CD4-positive, alpha-beta T cell treated with Interleukin-2 at 100 ng/mL for 4 hours (primary cell): ENCODE results near the gene HOXC12.

Experiments used
- DNase-seq: peaks from one replicate; pipeline ENCODE4 v3.0.0-alpha.2; 2020; ENCODE audit warnings: low spot score

HOXC12 gene, protein sequence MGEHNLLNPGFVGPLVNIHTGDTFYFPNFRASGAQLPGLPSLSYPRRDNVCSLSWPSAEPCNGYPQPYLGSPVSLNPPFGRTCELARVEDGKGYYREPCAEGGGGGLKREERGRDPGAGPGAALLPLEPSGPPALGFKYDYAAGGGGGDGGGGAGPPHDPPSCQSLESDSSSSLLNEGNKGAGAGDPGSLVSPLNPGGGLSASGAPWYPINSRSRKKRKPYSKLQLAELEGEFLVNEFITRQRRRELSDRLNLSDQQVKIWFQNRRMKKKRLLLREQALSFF

DNA sequence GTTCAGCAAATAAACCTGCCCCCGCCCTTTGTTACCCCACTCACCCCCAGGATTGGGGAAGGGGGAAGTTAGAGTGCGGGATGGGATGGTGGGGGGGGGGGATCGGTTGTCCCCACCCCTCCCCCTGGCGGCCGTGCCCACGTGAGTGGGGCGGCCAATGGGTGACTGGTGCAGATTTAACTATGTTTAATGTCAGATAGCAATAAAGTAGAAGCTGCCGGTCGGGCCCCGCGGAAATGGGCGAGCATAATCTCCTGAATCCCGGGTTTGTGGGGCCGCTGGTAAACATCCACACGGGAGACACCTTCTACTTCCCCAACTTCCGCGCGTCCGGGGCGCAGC, at the start of gene HOXC12:
Gene HOXC12 (plus strand): TSS at position 210 of the 342 bp plus-strand sequence. CDS start 27 bp downstream, at position 237.
- DNase-seq: no peak

DNA sequence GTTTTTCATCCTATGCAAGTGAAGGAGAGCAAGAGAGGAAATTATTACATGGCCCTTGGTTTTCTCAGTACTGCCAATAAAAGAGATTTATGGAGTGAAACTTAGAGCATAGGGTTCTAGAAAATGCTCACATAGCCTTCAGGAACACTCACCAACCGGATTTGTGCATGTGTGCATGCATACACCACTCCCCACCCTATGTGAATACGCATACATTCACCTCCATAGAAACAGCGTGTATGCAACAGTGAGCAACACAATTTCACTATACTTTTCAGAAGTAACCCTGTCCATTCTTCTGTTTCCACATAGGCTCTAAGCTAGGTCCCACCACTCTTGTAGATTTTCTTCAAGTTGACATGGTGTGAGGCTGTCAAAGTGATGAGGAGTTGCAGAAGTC, 47.6 kb upstream of the HOXC12 start:
- no peak for DNase-seq

DNA sequence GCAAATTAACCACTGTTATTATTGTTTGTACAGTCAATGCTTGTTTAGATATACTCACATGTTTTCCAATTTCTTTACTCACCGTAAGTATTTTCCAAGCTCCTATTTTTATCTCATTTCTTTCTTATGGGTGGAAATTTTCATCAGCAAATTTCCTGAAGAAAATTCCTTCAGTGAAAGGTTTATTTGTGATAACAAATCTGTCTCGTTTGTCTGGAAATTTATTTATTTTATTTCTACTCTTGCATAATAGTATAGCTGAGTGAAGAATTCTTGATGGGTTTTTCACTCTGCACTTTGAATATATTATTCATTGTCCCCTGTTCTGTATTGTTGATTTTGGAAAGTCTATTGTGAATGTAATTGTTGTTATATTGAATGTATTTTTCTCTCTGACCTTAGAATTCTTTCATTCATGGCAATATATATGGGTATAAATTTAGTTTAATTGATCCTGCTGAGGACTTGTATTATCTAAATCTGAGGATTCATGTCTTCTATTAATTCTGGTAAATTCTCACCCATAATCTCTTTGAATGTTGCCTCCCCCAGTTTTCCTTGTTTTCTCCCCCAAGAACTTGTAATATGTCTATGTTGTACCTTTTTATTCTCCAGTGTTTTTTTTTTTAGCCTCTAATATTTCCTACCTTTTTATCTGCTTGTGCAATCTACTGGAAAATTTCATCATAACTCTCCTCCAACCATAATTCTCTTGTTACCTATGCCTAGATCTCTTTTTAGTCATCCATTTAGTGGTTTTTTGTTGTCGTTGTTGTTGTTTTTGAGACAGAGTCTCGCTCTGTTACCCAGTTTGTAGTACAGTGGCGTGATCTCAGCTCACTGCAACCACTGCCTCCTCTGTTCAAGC, 37.7 kb upstream of the HOXC12 start:
- DNase-seq: no peak

DNA sequence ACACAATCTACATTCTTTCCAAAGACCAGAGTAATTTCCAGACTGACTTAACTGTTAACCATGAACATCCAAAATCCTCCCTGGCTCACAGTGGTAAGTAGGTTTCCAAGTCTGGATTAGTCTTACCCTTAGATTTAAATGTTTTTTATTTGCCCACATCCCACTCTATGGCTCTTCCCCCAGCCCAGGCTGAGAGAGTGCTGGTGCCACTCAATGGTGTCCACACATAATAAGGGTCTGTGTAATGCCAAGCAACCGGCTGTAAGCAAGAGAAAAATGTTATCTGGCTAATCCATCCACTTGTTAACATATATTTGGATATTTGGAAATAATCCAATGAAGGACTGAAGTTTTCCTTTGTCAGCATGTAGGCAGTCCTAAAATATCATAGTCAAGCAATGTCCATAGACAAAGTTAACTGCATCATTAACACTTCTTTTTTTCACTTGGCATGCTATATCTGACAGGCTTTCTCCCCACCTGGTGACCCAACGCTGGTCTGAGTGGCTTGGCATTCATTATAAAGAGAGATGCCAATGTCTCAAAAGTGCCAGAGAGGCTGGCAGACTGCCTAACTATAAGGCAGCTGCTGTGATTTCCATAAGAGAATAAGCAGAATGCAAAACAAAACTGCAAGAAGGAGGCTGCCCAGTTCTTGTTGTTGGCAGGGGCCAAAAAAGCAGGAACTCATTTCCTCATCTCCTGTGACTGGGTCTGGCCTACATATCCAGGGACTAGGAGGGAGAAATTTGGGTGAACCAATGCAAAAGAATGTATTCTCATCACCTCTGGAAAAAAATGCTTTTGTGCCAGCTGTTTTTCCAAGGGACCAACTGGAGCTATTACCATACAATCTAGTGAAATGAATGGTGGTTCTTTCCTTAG, 29.9 kb upstream of the HOXC12 start:
- no peak for DNase-seq

DNA sequence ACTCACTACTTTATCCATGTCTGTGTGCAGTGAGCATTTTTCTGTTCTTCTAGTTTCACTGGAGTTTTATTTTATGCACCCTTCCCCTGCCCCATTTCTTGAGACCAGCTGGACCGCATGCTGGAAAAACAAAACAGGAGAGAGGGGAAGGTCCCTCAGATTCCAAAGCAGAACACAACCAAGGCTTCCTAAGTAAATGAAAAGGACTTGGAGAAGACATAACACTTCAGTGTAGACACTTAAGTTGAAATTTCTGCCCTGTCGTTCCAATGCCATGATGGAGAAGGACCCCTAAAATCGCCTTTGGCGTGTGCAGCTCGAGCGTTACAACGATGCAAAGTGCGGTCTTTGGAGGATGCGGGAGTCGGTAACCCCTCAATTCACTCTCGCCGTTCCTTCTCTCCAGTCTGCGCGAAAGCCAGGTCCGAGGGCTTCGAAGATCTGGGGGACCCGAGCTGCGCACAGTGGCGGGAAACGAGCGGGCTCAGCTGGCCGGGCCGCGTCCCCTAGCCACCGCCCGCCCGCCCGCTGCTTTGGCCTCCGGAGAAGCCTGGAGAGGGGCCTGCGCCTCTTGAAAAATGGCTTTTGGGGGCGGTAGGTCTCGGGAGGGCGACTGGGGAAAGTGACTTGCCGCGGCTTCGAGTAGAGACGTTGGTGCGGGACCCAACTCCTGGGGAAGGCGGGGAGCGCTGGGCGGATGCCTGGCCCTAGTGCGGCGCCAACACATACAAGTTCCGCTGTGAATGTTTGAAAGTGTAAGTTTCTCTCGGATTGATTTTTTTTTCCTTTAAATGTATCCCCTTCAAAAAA, 27.3 kb upstream of the HOXC12 start:
- no peak for DNase-seq

DNA sequence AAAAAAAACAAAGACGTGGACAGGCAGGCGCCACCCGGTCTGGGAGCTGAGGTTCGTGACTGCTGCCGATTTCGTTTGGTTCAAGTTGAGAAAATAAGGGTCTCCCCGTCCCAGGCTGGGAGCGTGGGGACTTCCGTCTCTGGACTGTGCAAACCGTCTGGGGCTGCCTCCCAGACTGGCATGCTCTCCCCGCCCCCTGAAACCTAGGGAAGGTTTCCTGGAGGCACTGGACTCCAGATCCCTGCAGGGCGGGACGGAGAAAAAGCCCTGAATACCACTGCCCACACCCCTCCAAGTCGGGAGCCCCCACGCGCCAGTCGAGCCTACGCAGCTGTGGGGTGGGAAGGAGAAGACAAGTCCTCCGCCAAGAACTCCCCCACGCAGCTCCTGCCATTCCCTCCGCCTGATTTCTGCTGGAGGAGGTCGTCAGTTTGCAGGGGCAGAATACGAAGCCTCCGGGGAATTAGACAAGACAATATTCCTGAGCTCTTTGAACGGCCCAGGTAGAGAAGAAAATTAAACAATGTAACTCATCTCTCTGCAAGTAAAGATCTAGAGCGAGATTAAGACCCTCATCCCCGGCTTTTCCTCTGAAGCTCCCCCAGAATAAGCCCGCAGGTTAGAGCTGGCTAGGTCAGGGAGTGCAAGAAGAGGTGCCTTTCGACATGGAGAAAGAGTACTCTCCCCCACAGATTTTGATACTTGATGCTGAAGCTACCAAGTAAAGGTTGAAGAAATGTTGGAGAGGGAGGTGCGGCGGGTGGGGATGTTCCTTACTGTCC, 26.5 kb upstream of the HOXC12 start:
- no peak for DNase-seq

DNA sequence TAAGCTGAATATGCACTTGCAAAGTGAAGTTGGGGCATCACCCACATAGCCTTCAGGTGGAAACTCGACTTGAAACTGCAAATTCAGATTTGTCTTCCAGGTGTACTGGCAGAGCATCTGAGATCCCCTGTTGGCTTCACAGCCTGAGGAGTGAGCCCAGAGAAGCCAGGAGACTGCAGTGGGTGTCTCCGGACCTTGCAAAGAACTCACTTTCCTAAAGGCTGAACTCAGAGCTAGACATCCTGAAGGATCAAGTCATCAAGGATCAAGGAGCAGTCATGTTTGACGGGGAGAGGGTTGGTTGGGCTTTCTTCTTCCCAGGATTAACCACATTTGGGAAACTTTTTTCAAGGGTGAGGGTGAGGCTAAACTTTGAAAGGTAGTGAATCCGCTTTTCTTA, 25.2 kb upstream of the HOXC12 start:
- no peak for DNase-seq

DNA sequence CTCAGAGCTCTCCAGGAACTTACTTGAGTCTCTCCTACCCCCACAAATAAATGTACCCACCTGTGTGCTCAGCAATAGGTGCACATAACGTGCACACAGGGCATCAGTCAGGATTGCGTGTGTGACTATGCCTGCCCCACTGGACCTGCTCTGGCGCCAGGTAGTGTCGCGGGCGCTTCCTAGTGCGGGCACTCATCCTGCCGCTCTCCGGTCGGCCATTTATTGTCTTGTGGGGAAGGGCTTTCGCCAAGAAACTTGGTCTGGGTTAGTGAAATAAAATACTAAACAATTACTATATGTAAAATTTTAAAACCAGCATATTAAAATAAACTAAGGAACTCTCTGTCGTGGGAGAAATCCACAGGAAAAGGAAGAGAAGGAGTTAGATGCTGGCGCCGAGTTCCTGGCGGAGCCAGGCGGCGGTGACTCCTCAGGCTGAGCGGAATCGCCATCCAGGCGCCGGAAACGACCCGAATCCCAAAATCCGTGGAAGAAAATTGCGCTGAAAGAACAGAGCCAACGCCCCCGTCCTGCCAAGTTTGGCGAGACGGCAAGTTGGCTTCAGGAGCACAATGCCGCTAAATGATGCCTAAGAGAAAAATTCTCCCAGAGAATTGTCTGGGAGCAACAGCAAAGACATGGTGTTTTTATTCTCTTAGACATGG, 24.0 kb upstream of the HOXC12 start:
- DNase-seq: no peak

DNA sequence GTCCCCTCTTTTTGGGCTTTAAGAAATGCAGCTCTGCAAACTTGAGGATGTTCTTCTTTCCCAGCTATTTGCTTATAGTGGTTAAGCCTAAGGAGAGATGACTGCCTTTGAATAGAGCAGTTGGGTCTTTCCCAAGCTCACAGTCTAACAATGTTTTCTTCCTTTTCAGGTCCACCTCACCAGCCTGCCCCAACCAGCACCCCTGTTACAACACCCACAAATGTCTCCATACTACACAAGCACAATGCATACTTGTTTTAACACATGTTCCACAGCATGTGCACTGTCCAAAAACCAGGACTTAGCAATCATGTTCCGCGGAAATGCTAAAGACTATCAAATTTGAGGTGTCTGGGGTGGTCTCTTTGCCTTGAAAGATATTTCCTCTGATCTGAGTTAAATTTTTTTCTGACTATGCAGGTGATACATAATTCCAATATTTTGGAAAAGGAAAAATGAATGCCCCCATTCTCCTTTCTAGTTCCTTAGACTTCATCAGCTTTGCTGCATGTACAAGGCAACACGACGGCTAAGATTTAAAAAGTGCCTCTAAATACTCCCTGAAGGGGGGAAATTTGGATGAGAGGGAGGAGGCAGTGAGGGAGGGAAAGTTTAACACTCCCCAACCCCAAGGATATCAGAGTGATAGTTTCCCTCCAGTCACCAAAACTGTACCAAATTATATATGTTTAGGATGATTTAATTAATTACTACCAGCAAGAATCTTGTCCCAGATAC, 22.7 kb upstream of the HOXC12 start:
- DNase-seq: no peak

DNA sequence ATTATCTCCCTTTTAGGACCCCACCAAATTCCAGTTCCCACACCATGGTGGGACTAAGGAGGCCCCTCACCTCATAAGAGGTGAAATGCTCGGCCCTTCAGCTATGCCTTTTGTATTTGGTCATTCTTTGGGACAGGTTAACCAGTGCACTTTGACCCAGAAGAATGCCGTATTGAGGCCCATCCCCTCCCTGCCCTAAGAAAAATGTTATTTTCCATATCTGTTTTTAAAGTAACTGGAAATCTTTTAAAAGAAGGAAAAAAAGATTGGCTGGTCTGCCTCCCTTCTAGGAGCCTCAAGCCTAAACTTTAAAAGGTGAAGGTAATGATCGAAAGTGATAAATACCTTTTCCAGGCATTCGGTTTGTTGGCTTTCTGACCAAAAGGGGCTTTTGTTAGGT, 21.8 kb upstream of the HOXC12 start:
- no peak for DNase-seq

DNA sequence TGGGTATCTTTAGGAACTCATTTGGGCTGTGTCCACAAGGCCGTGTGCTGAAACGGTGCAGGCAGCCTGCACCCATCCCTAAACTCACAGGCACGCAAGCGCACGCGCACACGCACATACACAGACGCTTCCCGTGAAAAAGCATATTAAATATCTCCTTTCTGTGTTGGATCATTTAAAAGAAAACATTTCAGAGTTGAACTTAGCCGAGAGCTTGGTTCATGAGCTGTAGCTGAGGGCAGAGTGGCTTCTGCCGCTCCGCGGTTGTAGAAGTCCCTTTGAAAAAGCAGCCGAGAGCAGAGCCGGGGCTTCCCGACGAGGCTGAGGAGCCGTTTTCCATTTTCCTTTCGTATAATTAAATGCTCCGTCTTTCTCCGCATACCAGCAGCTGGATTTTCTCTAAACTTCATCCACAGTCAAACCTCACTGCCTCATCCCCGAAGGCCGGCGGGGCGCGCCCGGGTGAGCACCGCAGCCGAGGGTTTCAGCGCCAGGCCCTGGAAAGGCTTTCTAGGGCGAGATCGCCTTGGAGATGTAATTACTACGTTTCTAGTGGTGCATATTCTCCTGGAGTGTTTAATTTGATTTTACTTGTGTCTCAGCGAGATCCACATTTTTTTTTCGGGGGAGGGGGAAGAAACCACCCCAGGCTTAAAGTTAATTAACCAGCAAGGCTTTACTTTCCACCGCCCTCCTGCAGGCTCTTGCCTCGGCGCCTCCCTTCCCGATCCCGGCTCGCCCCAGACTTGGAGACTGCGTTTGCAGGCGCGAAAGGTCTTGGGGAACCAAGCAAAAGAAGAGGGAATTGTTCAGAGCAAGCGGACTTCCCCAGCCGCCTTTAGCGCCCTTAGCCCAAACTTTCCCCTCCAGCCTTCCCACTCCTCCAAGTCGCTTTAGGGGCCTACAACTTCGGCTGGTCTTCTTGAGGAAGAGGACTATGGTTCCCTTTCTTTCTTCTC, 19.0 kb upstream of the HOXC12 start:
- DNase-seq: no peak

DNA sequence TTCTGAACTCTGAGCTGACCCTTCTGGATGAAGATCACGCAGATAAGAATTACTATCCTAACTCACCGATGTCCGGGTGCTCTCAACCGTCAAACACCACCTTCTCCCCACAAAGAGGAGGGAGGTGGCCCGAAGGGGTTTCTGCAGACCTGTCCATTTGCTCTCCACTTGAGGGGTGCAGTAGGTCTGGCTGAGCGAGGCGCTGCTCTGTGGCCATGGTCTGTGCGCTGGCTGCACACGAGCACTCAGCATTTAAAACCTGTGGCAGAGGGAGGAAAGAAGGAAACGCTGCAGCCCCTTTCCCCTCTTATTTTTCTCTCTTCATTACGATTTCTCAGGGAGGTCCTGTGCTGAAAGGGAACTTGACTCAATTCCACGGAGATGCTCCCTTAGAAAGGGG, 17.6 kb upstream of the HOXC12 start:
- no peak for DNase-seq

DNA sequence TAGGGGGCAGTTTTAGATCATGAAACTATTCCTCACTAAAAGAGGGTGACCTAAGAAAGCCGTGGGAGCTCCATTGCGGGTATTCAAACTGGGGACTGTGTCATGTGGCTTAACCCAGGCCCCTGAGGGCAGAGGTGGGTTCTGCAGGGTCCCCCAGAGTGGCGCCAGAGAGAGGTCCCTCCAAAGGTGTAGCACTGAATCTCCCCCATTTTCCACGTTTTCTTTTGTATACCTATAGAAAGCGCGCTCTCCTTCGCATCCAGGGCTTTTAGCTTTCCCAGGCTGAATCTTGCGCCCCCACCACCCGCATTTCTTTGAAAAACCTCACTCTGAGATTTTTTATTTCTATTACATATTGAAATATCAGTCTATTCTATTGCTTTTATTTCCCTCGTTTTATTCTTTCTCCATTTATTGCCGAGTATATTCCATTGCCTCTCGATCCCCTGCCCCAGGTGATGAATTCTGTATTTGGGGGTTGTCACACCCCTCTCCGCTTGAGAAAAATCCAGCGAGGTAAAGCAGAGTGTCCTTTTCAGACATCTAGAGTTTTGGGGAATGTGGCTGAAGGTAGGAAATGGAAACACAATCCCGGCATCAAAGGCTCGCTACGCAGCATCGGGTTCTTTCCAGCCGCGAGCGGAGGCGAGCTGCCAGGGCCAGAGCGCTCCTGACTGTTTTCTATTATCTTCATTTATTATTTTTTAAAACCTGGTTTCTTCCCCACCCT, 16.9 kb upstream of the HOXC12 start:
- DNase-seq: no peak

DNA sequence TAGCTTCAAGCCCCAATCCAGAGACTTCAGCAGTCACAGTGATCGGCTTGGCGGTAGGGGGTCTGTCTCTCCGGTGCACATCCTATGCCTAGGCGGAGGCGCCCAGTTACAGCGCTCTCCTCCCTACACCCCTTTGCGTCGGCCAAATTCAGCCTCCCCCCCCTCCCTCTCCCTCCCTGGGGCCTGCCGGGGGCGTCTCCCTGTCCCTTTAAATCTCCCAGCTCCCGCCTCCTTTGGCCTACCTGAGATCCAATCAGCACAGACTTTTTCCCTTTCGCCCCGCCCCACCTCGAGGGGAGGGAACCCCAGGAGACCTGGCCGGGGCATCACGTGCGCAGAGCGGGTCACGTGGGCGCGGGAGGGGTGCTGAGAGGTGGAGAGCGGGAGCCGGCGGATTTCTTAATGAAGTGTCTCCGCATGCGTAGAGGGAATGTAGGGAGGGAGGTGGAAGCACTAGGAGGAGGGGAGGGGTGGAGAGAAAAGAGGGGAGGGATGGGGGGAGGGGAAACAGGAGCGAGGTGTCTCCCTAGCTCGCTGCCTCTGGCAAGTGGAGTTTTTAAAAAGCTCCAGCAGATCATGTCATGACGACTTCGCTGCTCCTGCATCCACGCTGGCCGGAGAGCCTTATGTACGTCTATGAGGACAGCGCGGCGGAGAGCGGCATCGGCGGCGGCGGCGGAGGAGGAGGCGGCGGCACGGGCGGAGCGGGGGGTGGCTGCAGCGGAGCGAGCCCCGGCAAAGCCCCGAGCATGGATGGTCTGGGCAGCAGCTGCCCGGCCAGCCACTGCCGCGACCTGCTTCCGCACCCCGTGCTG, 16.2 kb upstream of the HOXC12 start, which contains the start of gene HOXC13:
Gene HOXC13 (plus strand): TSS at position 506 of the 815 bp plus-strand sequence. CDS start 76 bp downstream, at position 582.
- DNase-seq: no peak

DNA sequence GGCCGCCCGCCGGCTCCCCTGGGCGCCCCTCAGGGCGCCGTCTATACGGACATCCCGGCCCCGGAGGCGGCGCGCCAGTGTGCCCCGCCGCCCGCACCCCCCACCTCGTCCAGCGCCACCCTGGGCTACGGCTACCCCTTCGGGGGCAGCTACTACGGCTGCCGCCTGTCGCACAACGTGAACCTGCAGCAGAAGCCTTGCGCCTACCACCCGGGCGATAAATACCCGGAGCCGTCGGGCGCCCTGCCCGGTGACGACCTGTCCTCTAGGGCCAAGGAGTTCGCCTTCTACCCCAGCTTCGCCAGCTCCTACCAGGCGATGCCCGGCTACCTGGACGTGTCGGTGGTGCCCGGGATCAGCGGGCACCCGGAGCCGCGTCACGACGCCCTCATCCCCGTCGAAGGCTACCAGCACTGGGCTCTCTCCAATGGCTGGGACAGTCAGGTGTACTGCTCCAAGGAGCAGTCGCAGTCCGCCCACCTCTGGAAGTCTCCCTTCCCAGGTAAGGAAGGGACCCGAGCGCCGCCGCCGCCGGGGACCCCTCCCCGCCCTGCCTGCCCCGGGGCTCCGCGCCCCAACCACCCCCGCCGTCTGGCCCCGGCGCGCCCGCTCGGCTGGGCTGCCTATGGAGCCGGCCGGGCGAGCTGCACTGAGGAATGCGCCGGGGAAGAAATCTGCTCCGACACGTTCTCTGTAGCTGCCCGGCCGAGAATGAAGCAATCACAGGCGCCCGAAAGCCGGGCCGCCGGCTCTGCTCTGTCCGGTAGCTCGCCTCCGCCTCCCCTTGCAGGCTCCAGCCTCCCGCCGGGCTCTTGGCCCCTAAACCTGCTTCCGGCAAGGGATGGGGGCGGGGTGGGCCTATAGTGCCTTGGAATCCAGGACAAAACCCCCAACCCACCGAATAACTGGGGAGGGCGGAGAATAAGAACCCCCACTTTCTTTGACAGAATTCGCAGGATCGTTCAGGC, 15.3 kb upstream of the HOXC12 start:
- DNase-seq: no peak
